ENCODE data around the gene CACNG5.

GRCh38 chr17:66909804-66910373 is 75.0 kb downstream of the CACNG5 start:
- TF ChIP-seq POLR2AphosphoS5 (IDR thresholded peaks at IDR 0.05; ENCODE audit: low read depth, low read length), result no peak
- no peak for TF ChIP-seq TAF1 (IDR thresholded peaks at IDR 0.05; ENCODE audit: borderline replicate concordance, insufficient read depth, low read length)
